ENCODE measurements around the gene BDKRB2. TPM values are rescaled to one million over a fixed set of nuclear protein-coding genes. Genes with fewer than 3 reads are reported as not detected.
A peak's percentile ranks its signal among the peaks of the same experiment; 100 is the strongest.

BDKRB2 gene
- total RNA-seq, 1 donor, result 105 TPM

GRCh38 chr14:96206461-96206860, 1.8 kb downstream of the BDKRB2 start:
- TF ChIP-seq CTCF (IDR thresholded peaks at IDR 0.05; ENCODE audit: insufficient read depth, low read depth, low read length), result no peak
- no peak for DNase-seq (ENCODE audit: low read depth)
- H3K4me3 ChIP-seq (ENCODE audit: low read depth, low read length), result peak overlapping the region; percentile 68

GRCh38 chr14:96207686-96208085, 3.0 kb downstream of the BDKRB2 start:
- peak overlapping the region; percentile 8 for H3K4me3 ChIP-seq (ENCODE audit: low read depth, low read length)
- TF ChIP-seq CTCF (IDR thresholded peaks at IDR 0.05; ENCODE audit: insufficient read depth, low read depth, low read length), result no peak
- no peak for DNase-seq (ENCODE audit: low read depth)

- no peak overlapping the region for H3K4me3 ChIP-seq (ENCODE audit: low read depth, low read length)
- DNase-seq (ENCODE audit: low read depth), result no peak
- no peak for TF ChIP-seq CTCF (IDR thresholded peaks at IDR 0.05; ENCODE audit: insufficient read depth, low read depth, low read length)
Measured at GRCh38 chr14:96208739-96209138, 4.1 kb downstream of the BDKRB2 start.

GRCh38 chr14:96212140-96212539, 7.5 kb downstream of the BDKRB2 start:
- DNase-seq (ENCODE audit: low read depth), result no peak
- H3K4me3 ChIP-seq (ENCODE audit: low read depth, low read length), result no peak overlapping the region
- no peak for TF ChIP-seq CTCF (IDR thresholded peaks at IDR 0.05; ENCODE audit: insufficient read depth, low read depth, low read length)

- H3K4me3 ChIP-seq (ENCODE audit: low read depth, low read length), result no peak overlapping the region
- TF ChIP-seq CTCF (IDR thresholded peaks at IDR 0.05; ENCODE audit: insufficient read depth, low read depth, low read length), result no peak
- DNase-seq (ENCODE audit: low read depth), result no peak
Measured at GRCh38 chr14:96212896-96213295, 8.3 kb downstream of the BDKRB2 start.

- no peak overlapping the region for H3K4me3 ChIP-seq (ENCODE audit: low read depth, low read length)
- DNase-seq (ENCODE audit: low read depth), result no peak
- TF ChIP-seq CTCF (IDR thresholded peaks at IDR 0.05; ENCODE audit: insufficient read depth, low read depth, low read length), result no peak
Measured at GRCh38 chr14:96213871-96214465, 9.3 kb downstream of the BDKRB2 start.

GRCh38 chr14:96214793-96215192, 10.2 kb downstream of the BDKRB2 start:
- no peak overlapping the region for H3K4me3 ChIP-seq (ENCODE audit: low read depth, low read length)
- DNase-seq (ENCODE audit: low read depth), result no peak
- no peak for TF ChIP-seq CTCF (IDR thresholded peaks at IDR 0.05; ENCODE audit: insufficient read depth, low read depth, low read length)
